Karpas-422 (cell line): ENCODE measurements around the gene FA2H. TPM values are rescaled to one million over a fixed set of nuclear protein-coding genes. Genes with fewer than 3 reads are reported as not detected.

ENCODE experiments used
- DNase-seq: peaks from one replicate; pipeline ENCODE4 v3.0.0-alpha.2; 2015
- H2AFZ ChIP-seq: fragments of 200-600 bp; sonication (generic); 2 replicates; pipeline ENCODE4 v1.6.1; 2014; ENCODE audit warnings: antibody characterized with exemption, low read length, mixed read lengths
- H3K27ac ChIP-seq: fragments of 200-600 bp; sonication (generic); 2 replicates; pipeline ENCODE4 v1.5.1; 2014; ENCODE audit warnings: mild to moderate bottlenecking, low read length, moderate library complexity
- H3K27me3 ChIP-seq: fragments of 200-600 bp; sonication (generic); 2 replicates; pipeline ENCODE4 v1.6.1; 2014; ENCODE audit warnings: low read length, mixed read lengths
- H3K36me3 ChIP-seq: fragments of 200-600 bp; sonication (generic); 2 replicates; pipeline ENCODE4 v1.6.1; 2014; ENCODE audit warnings: low read length, mixed read lengths; ENCODE audit not compliant: insufficient read depth
- H3K4me1 ChIP-seq: fragments of 200-600 bp; sonication (generic); 2 replicates; pipeline ENCODE4 v1.6.1; 2014; ENCODE audit warnings: mild to moderate bottlenecking, low read length, mixed read lengths
- H3K4me2 ChIP-seq: fragments of 200-600 bp; sonication (generic); 2 replicates; pipeline ENCODE4 v1.6.1; 2014; ENCODE audit warnings: low read length, low read depth, mild to moderate bottlenecking; ENCODE audit not compliant: poor library complexity, severe bottlenecking
- H3K4me3 ChIP-seq: fragments of 200-600 bp; sonication (generic); 2 replicates; pipeline ENCODE4 v1.5.1; 2014; ENCODE audit warnings: mild to moderate bottlenecking, antibody characterized with exemption, low read length, mixed read lengths
- H3K79me2 ChIP-seq: fragments of 200-600 bp; sonication (generic); 2 replicates; pipeline ENCODE4 v1.6.1; 2014; ENCODE audit warnings: mild to moderate bottlenecking, low read length, mixed read lengths
- H3K9ac ChIP-seq: fragments of 200-600 bp; sonication (generic); 2 replicates; pipeline ENCODE4 v1.6.0; 2014; ENCODE audit warnings: low read length
- H3K9me2 ChIP-seq: fragments of 200-600 bp; sonication (generic), shearing (Covaris generic); replicated peaks from 2 replicates; pipeline ENCODE4 v1.6.0; 2014; ENCODE audit warnings: mild to moderate bottlenecking, low read length, moderate library complexity; ENCODE audit not compliant: insufficient read depth
- H3K9me3 ChIP-seq: fragments of 300-700, 200-600 bp; sonication (generic); 2 replicates; pipeline ENCODE4 v1.6.1; 2014; ENCODE audit warnings: low read length, mixed read lengths
- H4K20me1 ChIP-seq: fragments of 200-600 bp; sonication (generic); 2 replicates; pipeline ENCODE4 v1.6.1; 2014; ENCODE audit warnings: mild to moderate bottlenecking, antibody characterized with exemption, low read length, low read depth; ENCODE audit not compliant: insufficient read depth
- total RNA-seq: library from RNA; depleted of rRNA; stranded (reverse); fragments of >200 nt; shearing (Covaris generic); gene quantifications from 2 replicates; pipeline ENCODE4 v1.2.3, GENCODE V29; 2014; ENCODE audit warnings: low replicate concordance

Gene FA2H
- total RNA-seq, 1 experiment from 2014 or later, result not detected

DNA sequence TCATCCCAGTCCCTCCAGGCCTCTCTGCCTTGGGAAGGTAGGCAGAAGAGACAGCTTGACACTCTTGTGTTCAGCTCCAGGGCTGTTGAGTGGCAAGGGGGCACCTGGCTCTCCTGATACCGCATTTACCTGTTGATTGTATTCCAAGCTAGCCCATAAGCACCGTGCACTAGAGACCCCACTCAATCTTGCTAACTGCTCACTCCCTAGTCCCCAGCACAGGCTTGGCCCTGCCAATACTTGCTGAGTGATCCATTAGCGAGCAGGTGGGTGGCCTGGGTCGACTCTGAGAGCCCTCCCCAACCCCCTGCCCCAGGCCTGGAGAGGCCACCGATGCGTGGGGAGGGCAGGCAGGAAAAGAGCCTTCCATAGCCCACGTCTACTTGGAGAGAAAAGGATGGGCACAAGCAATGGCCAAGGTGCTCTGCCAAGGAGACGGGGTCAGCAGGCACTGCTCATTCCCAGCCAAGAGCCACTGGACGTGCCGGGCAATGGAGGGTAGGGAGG lies 29.5 kb downstream of the FA2H start:
- no peaks in the 10 kb centered on the region for H3K36me3 ChIP-seq
- H3K79me2 ChIP-seq, result no peaks in the 10 kb centered on the region
- DNase-seq, result no peak
- no peaks in the 10 kb centered on the region for H3K9me3 ChIP-seq
- H3K27me3 ChIP-seq, result no peaks in the 10 kb centered on the region
- H4K20me1 ChIP-seq, result no peaks in the 10 kb centered on the region
- H3K4me3 ChIP-seq, result no peak overlapping the region
- H3K9ac ChIP-seq, result no peak overlapping the region
- H3K27ac ChIP-seq, result no peak overlapping the region
- H3K4me1 ChIP-seq, result no peaks in the 10 kb centered on the region
- no peak overlapping the region for H3K4me2 ChIP-seq
- H2AFZ ChIP-seq, result no peak overlapping the region
- no peaks in the 10 kb centered on the region for H3K9me2 ChIP-seq

DNA sequence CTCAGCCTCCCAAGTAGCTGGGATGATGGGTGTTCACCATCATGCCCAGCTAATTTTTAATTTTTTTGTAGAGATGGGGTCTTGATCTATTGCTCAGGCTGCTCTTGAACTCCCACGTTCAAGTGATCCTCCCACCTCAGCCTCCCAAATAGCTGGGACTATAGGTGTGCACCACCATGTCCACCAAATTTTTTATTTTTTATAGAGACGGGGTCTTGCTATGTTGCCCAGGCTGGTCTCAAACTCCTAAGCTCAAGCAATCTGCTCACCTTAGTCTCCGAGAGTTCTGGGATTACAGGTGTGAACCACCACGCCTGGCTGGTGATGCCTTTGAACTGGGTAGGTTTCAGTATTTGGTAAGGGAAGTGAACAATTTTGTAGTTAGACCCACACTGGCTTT lies 30.1 kb downstream of the FA2H start:
- Histone ChIP-seq H2AFZ (no peak overlapping the region), H3K4me2 (no peak overlapping the region), H3K36me3 (no peaks in the 10 kb centered on the region), H3K4me1 (no peaks in the 10 kb centered on the region), H3K9me3 (no peaks in the 10 kb centered on the region), H4K20me1 (no peaks in the 10 kb centered on the region), H3K4me3 (no peak overlapping the region), H3K9me2 (no peaks in the 10 kb centered on the region), H3K27ac (no peak overlapping the region), H3K27me3 (no peaks in the 10 kb centered on the region), H3K9ac (no peak overlapping the region), H3K79me2 (no peaks in the 10 kb centered on the region)
- no peak for DNase-seq

DNA sequence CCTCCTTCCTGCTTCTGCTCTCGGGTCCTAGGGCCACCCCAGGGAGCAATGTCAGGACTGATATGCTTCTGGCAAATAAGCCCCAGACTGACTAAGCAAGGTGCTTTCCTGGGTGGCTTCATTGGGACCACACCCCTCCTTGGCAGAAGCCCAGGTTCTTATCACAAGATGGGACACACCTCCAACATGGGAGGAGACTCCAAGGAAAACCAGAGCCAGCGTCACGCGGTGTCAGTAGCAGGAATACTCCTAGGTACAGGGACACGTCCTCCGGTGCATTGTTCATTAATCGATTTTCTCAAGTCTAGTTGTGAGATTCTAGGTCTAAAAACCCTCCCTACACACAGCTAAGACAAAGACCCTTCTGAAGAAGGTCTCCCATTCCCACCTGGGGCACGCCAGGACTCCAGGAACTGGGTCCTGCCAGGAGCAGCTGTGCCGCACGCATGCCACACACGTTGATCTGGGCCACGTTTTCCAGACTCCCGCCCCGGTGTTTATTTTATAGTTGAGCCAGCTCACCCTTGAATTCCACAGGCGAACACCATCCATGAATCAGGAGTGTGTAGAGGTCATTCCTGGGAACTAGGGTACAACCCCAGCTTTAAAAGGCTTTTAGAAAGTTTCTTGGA lies 30.8 kb downstream of the FA2H start:
- no peaks in the 10 kb centered on the region for H4K20me1 ChIP-seq
- DNase-seq, result no peak
- H3K9ac ChIP-seq, result no peak overlapping the region
- no peak overlapping the region for H2AFZ ChIP-seq
- no peaks in the 10 kb centered on the region for H3K9me3 ChIP-seq
- H3K4me2 ChIP-seq, result no peak overlapping the region
- H3K4me1 ChIP-seq, result no peaks in the 10 kb centered on the region
- no peaks in the 10 kb centered on the region for H3K79me2 ChIP-seq
- H3K27me3 ChIP-seq, result no peaks in the 10 kb centered on the region
- no peaks in the 10 kb centered on the region for H3K9me2 ChIP-seq
- no peak overlapping the region for H3K27ac ChIP-seq
- H3K36me3 ChIP-seq, result no peaks in the 10 kb centered on the region
- no peak overlapping the region for H3K4me3 ChIP-seq

DNA sequence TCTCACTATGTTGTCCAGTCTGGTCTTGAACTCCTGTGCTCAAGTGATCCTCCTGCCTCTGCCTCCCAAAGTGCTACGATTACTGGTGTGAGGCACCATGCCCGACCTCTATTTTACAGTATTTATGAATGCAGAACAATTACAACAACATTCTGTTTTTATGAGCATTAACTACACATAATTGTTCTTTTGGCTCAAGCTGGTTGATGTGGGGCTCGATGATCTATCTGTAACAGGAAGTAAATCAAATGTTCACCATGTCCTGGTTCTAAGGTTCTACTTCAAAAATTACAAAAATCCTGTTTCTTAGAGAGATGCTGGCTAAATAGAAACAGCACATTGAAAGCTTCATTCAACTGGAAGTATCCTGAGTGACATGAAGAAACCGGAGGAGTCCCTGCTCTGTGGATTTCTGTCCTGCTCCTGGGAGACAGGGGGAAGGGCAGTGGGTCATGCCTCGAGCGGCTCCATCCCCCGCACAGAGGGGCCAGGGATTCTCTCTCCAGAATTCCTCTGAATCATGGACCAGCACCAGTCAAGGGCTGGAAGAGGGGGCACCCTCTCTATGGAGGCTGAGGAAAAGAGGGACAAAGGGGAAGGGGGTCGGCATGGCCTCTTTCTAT lies 31.5 kb downstream of the FA2H start:
- Histone ChIP-seq H3K9me3 (no peaks in the 10 kb centered on the region), H2AFZ (no peak overlapping the region), H3K4me3 (no peak overlapping the region), H3K27ac (no peak overlapping the region), H3K79me2 (no peaks in the 10 kb centered on the region), H3K36me3 (no peaks in the 10 kb centered on the region), H3K9me2 (no peaks in the 10 kb centered on the region), H3K27me3 (no peaks in the 10 kb centered on the region), H3K9ac (no peak overlapping the region), H3K4me2 (no peak overlapping the region), H4K20me1 (no peaks in the 10 kb centered on the region), H3K4me1 (no peaks in the 10 kb centered on the region)
- no peak for DNase-seq

DNA sequence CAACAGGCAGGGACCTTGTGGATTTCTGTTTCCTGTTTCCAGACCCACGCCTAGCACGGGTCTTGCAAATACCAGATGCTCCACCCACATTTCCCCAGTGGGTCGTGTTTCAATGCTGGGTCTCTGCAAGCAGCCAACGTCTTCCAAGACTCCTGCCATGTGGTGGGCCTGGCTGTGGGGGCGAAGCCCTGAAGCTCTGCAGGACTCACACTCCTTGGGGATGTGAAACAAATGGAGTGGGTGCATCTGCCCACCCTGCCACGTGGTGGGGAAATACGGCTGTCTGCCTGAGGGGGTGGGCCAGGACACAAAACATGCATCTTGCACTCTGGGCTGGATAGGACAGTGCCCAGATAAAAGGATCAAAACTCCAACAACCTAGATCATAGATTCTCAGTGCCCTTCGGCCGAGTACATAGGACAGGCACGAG lies 32.6 kb downstream of the FA2H start:
- H3K27me3 ChIP-seq, result no peaks in the 10 kb centered on the region
- H3K9me2 ChIP-seq, result no peaks in the 10 kb centered on the region
- DNase-seq, result no peak
- no peak overlapping the region for H3K27ac ChIP-seq
- H3K79me2 ChIP-seq, result no peaks in the 10 kb centered on the region
- no peak overlapping the region for H3K4me3 ChIP-seq
- no peaks in the 10 kb centered on the region for H3K9me3 ChIP-seq
- peak overlapping the region; percentile 84; the same call in 1 of the 2 replicates for H2AFZ ChIP-seq
- H3K4me1 ChIP-seq, result no peaks in the 10 kb centered on the region
- H3K9ac ChIP-seq, result no peak overlapping the region
- H3K36me3 ChIP-seq, result no peaks in the 10 kb centered on the region
- H4K20me1 ChIP-seq, result no peaks in the 10 kb centered on the region
- H3K4me2 ChIP-seq, result no peak overlapping the region

DNA sequence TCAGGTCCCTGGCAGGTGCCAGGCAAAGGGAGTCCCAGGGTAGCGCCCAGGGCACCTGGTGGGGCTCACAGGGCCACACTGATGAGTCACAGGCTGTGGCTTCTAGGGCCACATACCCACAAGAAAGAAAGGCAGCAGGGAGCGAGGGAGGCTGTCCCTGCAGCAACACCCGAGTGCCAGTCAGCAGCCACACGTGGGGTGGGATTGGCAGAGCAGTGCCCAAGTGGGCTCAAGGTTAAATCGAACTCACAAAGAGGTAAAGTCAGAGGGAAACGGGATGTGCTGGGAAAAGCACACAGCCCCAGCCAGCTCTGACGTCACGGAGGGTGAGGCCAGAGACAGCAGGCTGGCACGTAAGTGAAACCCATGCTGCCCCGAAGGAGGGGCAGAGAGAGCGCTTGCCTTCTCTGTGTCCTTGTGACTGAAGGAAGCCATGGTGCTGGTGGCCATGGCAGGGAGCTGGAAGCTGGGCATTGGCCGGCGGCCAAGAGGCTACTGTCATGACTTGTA lies 33.8 kb downstream of the FA2H start:
- Histone ChIP-seq H3K4me1 (no peaks in the 10 kb centered on the region), H3K4me3 (no peak overlapping the region), H3K79me2 (no peaks in the 10 kb centered on the region), H4K20me1 (no peaks in the 10 kb centered on the region), H3K9ac (no peak overlapping the region), H3K27me3 (no peaks in the 10 kb centered on the region), H3K36me3 (no peaks in the 10 kb centered on the region), H3K9me3 (no peaks in the 10 kb centered on the region), H3K27ac (no peak overlapping the region), H3K4me2 (no peak overlapping the region), H3K9me2 (no peaks in the 10 kb centered on the region), H2AFZ (no peak overlapping the region)
- no peak for DNase-seq

DNA sequence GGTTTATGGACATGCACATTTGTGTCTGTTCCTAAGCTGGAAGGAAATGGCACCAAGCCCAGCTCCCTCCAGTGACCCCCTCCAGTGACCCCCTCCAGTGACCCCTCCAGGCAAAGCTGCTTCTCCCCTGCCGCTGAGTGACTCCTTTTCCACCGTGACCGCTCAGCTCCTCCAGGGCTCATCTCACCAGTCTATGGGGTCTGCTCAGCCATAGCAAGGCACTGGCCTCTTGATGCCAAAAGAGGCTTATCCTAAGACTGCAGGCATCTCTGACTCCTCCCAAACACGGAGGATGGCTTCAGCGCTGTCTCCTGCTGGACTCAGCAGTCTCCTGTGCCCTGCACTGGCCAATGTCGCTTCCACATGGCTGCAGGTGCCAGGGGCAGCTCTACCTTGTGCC lies 35.3 kb downstream of the FA2H start:
- H3K27me3 ChIP-seq, result no peaks in the 10 kb centered on the region
- no peaks in the 10 kb centered on the region for H4K20me1 ChIP-seq
- no peak overlapping the region for H3K9ac ChIP-seq
- H3K4me1 ChIP-seq, result no peaks in the 10 kb centered on the region
- no peak overlapping the region for H3K4me3 ChIP-seq
- H3K4me2 ChIP-seq, result no peak overlapping the region
- no peaks in the 10 kb centered on the region for H3K9me3 ChIP-seq
- no peak overlapping the region for H2AFZ ChIP-seq
- no peaks in the 10 kb centered on the region for H3K9me2 ChIP-seq
- H3K27ac ChIP-seq, result no peak overlapping the region
- no peak for DNase-seq
- H3K79me2 ChIP-seq, result no peaks in the 10 kb centered on the region
- no peaks in the 10 kb centered on the region for H3K36me3 ChIP-seq

DNA sequence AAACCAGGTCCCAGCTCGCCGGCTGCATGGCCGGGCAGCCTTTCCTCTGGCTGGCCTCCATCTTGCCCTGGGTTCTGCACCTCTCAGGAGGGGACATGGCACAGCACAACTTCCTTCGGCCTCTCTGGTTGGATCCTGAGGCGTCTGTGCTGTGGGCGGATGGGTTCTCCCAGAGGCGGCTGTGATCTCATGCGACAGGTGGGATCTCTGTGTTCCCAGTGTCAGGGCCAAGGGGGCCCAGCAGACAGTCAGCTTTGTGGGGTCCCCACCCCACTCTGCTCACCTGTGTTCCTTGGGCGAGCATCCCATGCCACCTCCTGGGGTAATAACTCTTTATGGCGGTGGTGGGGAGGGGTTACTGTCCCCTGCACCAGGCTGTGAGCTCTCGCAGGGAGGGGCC lies 35.8 kb downstream of the FA2H start:
- H3K27me3 ChIP-seq, result no peaks in the 10 kb centered on the region
- no peak overlapping the region for H3K9ac ChIP-seq
- no peak overlapping the region for H3K4me2 ChIP-seq
- H3K4me1 ChIP-seq, result no peaks in the 10 kb centered on the region
- H3K4me3 ChIP-seq, result no peak overlapping the region
- H3K9me3 ChIP-seq, result no peaks in the 10 kb centered on the region
- H4K20me1 ChIP-seq, result no peaks in the 10 kb centered on the region
- DNase-seq, result no peak
- H3K79me2 ChIP-seq, result no peaks in the 10 kb centered on the region
- H3K9me2 ChIP-seq, result no peaks in the 10 kb centered on the region
- H3K36me3 ChIP-seq, result no peaks in the 10 kb centered on the region
- no peak overlapping the region for H2AFZ ChIP-seq
- H3K27ac ChIP-seq, result no peak overlapping the region
